Measurements from ENCODE around the gene PPA1.

Gene PPA1

DNA sequence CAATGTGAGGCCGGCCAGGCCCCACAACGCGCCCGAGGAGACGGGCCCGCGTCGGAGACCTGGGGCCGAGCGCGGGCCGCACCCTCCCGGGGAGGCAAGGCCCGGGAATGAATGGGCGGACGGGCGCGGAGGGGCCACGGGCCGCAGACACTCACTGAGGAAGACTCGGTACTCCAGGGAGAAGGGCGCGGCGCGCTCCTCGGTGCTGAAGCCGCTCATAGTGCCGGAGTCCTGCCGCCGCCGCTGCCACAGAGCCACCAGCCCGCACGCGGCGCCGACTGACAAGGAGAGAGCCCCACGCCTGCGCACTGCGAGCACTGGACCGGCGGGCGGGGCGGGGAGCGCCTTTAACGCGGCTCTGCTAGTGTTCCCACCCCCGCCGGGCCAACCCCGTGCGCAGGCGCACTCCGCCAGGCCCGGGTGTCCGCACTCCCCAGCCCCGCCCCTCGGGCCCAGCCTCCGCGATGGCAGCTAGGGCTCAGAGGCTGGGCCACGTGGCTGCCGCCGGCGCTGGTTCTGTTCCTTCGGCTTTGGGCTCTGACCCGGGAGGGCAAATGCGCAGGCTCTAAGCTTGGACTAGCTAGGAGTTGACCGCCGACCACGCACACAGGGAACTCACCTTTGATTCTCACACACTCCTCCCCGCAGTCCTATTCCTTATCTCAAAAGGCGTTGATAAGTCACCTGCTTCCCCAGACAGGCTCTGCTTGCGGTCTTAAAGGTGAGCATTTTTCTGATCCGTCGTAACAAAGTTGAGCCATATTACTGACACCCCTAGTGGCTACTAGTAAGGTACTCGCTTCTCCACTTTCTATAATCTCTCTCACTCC lies at the start of gene PPA1:
Gene PPA1 (minus strand): TSS at position 321 of the 830 bp plus-strand sequence. CDS start 102 bp downstream, at position 219.
- peak within 1 kb of the TSS; percentile 69 for H3K27ac ChIP-seq
- TF ChIP-seq, protein P1, sequence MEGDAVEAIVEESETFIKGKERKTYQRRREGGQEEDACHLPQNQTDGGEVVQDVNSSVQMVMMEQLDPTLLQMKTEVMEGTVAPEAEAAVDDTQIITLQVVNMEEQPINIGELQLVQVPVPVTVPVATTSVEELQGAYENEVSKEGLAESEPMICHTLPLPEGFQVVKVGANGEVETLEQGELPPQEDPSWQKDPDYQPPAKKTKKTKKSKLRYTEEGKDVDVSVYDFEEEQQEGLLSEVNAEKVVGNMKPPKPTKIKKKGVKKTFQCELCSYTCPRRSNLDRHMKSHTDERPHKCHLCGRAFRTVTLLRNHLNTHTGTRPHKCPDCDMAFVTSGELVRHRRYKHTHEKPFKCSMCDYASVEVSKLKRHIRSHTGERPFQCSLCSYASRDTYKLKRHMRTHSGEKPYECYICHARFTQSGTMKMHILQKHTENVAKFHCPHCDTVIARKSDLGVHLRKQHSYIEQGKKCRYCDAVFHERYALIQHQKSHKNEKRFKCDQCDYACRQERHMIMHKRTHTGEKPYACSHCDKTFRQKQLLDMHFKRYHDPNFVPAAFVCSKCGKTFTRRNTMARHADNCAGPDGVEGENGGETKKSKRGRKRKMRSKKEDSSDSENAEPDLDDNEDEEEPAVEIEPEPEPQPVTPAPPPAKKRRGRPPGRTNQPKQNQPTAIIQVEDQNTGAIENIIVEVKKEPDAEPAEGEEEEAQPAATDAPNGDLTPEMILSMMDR (IDR thresholded peaks at IDR 0.05) = peak; percentile 20; the same call in 1 of the 2 replicates
- no peak for TF ChIP-seq ZFX (IDR thresholded peaks at IDR 0.05; ENCODE audit: borderline replicate concordance)

DNA sequence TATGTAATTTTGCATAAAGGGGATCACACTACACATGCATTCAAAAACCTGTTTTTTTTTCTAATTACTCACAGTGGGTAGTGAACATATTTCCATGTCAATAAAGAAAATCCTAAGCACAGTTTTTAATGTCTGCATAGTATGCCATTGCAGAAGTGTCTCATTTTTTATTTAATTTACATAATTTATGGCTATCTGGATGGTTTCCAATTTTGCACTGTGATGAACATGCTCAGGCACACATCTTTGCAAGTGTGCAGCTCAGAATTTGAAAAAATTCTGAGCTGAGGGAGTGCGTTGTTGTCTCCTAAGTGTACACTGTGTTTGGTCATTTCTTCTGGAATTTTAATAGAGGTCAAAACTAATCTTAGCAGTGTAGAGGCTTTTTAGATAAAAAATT lies 48.4 kb upstream of the PPA1 start:
- no peak overlapping the region for H3K27ac ChIP-seq
- no peak for TF ChIP-seq ZFX (IDR thresholded peaks at IDR 0.05; ENCODE audit: borderline replicate concordance)
- TF ChIP-seq, protein P1 (IDR thresholded peaks at IDR 0.05) = no peak

DNA sequence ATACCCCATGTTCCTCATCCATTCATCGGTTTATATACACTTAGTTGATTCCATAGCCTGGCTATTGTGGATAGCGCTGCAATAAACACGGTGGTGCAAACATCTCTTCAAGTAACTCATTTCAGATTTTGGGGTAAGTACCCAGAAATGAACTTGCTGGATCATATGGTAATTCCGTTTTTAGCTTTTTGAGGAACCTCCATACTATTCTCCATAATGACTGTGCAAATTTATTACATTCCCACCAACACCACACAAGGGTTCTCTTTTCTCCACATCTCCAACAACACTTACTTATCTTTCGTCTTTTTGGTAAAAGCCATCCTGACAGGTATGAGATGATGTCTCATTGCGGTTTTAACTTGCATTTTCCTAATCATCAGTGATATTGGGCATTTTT lies 46.9 kb upstream of the PPA1 start:
- TF ChIP-seq ZFX (IDR thresholded peaks at IDR 0.05; ENCODE audit: borderline replicate concordance) = no peak
- H3K27ac ChIP-seq = no peak overlapping the region

DNA sequence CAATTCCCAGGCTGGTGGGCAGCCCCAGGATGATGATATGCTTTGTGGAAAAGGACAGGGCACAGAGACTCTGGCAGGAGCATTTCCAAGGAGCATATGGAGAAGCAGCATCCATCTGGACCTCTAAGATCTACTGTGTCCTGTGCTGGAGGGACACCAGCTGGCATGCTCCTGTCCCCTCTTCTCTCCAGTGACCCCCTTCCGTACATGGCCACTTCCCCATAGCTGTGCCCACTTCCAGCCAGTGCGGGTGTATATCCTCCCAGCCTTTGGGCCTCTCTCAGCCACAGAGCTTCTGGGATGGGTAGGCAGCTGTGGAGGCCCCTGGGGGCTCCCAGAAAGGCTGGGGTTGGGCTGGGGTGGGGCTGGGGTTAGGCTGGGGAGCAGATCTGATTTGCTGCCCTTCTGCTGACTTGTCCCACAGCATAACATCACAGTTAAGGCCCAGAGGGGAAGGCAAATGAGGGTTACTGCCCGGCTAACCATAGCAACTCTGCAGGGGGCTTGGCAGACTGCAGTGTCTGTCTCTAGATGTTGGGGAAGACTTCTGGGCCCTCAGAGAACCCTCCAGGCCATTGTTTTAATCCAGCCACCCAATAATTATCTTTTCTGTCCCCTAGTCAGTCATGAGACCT lies 44.3 kb upstream of the PPA1 start:
- no peak overlapping the region for H3K27ac ChIP-seq
- TF ChIP-seq ZFX (IDR thresholded peaks at IDR 0.05; ENCODE audit: borderline replicate concordance) = no peak
- TF ChIP-seq, protein P1 (IDR thresholded peaks at IDR 0.05) = no peak

DNA sequence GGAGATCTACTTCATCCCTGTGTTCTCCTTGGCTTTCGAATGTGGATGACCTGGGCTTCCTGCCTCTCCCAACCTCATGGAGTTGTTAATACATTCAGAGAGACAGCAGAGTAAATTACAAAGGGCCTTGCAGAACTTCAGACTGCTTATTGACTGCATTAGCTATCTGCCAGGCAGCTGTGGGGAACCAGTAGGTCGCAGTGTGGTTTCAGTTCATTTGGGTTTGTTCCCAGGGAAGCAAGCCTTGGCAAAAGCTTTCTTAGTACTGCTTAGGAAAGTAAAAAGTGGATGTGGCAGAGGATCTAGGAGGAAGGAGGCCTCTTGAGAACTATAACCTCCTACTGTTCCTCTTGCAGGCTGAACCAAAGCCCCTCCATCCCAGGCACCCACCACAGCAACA lies 41.4 kb upstream of the PPA1 start:
- no peak overlapping the region for H3K27ac ChIP-seq
- TF ChIP-seq, protein P1 (IDR thresholded peaks at IDR 0.05) = no peak
- no peak for TF ChIP-seq ZFX (IDR thresholded peaks at IDR 0.05; ENCODE audit: borderline replicate concordance)

DNA sequence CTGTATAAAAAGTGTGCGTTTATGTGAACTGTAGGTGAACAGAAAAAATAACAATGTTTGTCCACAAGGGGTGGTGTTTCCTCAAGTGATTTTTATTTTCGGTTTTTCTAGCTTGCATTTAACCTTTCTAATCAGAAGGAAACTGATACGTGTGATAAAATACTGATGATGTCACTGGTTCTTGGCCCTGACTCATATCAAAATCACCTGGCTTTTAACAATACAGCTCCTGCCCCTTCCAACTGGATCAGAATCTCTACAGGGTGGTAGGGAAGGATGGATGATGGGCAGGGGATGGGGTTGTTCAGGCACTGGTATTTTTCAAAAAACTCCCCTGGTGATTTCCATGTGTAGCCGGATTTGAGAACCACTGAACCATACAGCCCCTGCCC lies 39.7 kb upstream of the PPA1 start:
- TF ChIP-seq ZFX (IDR thresholded peaks at IDR 0.05; ENCODE audit: borderline replicate concordance) = no peak
- TF ChIP-seq, protein P1 (IDR thresholded peaks at IDR 0.05) = peak; percentile 52
- no peak overlapping the region for H3K27ac ChIP-seq

DNA sequence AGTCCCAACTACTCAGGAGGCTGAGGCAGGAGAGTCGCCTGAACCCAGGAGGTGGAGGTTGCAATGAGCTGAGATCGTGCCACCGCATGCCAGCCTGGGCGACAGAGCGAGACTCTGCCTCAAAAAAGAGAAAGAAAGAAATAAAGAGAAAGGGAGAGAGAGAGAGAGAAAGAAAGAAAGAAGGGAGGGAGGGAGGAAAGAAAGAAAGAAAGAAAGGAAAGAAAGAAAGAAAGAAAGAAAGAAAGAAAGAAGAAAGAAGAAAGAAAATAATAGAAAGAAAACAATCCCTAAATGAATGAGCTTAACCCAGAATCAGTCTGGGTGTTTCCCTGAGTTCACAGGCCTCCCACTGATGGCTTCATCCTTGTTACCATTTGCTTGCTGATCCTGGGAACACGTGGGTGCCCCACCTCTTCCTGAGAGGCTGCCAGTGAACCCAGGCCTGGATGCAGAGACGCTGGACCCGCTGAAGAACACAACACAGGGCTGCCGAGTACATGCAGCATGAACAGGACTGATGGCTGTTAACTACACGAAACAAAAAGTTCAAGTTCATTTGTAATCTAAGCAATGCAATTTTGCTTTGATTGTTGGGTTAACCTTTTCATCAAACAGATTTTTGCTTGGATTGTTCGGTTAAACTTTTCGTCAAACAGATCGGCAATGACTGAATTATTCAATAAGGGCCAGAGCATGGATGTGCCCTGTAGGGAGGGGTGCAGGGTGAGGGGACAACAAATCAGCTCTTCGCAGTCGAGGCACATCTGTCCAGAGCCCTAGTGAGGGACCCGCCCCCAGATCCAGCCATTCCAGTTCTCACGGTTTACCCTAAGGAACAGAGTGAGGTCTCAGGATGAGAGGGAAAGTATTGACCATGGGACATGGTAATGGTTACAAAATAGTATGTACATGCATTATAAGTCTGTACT lies 39.0 kb upstream of the PPA1 start:
- no peak overlapping the region for H3K27ac ChIP-seq
- TF ChIP-seq ZFX (IDR thresholded peaks at IDR 0.05; ENCODE audit: borderline replicate concordance) = no peak
- TF ChIP-seq, protein P1 (IDR thresholded peaks at IDR 0.05) = no peak
